Astrocyte (in vitro differentiated cells and primary cell): ENCODE measurements around the gene TJAP1. TPM values are rescaled to one million over a fixed set of nuclear protein-coding genes. Genes with fewer than 3 reads are reported as not detected.

Source experiments
- DNase-seq: peaks from one replicate; pipeline ENCODE4 v3.0.0-alpha.2; 2010; ENCODE audit warnings: low read depth
- FAIRE-seq: peaks from 2 replicates; lab custom pipeline; 2011; peaks lifted over from hg19 to GRCh38; lab: Jason Lieb, UNC
- H2AFZ ChIP-seq: 2 replicates; pipeline ENCODE4 v1.6.0; 2012; ENCODE audit warnings: low read depth, low read length, inconsistent platforms
- H3K27ac ChIP-seq: 2 replicates; pipeline ENCODE4 v1.5.1; 2011; ENCODE audit warnings: low read depth, low read length, inconsistent platforms
- H3K27me3 ChIP-seq: 2 replicates; pipeline ENCODE4 v1.6.0; 2011; ENCODE audit warnings: low read length, inconsistent platforms; ENCODE audit not compliant: insufficient read depth
- H3K36me3 ChIP-seq: 2 replicates; pipeline ENCODE4 v1.5.1; 2011; ENCODE audit warnings: low read length, inconsistent platforms; ENCODE audit not compliant: insufficient read depth
- H3K4me1 ChIP-seq: 2 replicates; pipeline ENCODE4 v1.5.1; 2011; ENCODE audit warnings: low read length, inconsistent platforms; ENCODE audit not compliant: insufficient read depth
- H3K4me2 ChIP-seq: 2 replicates; pipeline ENCODE4 v1.6.0; 2012; ENCODE audit warnings: low read length, inconsistent platforms
- H3K4me3 ChIP-seq: 2 replicates; pipeline ENCODE4 v1.5.1; 2011; ENCODE audit warnings: low read depth, mild to moderate bottlenecking, low read length, inconsistent platforms; ENCODE audit not compliant: insufficient read depth
- H3K79me2 ChIP-seq: 2 replicates; pipeline ENCODE4 v1.6.0; 2012; ENCODE audit warnings: mild to moderate bottlenecking, low read length, inconsistent platforms; ENCODE audit not compliant: insufficient read depth
- H3K9ac ChIP-seq: 2 replicates; pipeline ENCODE4 v1.6.0; 2012; ENCODE audit warnings: mild to moderate bottlenecking, low read length, inconsistent platforms
- H3K9me3 ChIP-seq: 2 replicates; pipeline ENCODE4 v1.5.1; 2012; ENCODE audit warnings: low read depth, mild to moderate bottlenecking, low read length, inconsistent platforms; ENCODE audit not compliant: insufficient read depth
- H4K20me1 ChIP-seq: 2 replicates; pipeline ENCODE4 v1.6.0; 2012; ENCODE audit warnings: low read length, inconsistent platforms; ENCODE audit not compliant: insufficient read depth
- H3K27ac Mint-ChIP-seq: one replicate; pipeline ENCODE4 v1.8.0; 2021; ENCODE audit warnings: mild to moderate bottlenecking, mixed read lengths; ENCODE audit not compliant: unreplicated experiment
- H3K27me3 Mint-ChIP-seq: one replicate; pipeline ENCODE4 v1.8.0; 2021; ENCODE audit warnings: low read depth, mixed read lengths; ENCODE audit not compliant: unreplicated experiment
- H3K36me3 Mint-ChIP-seq: one replicate; pipeline ENCODE4 v1.8.0; 2021; ENCODE audit warnings: low read depth, mixed read lengths; ENCODE audit not compliant: unreplicated experiment
- H3K4me1 Mint-ChIP-seq: one replicate; pipeline ENCODE4 v1.8.0; 2021; ENCODE audit warnings: low read depth, mixed read lengths; ENCODE audit not compliant: unreplicated experiment
- H3K4me3 Mint-ChIP-seq: one replicate; pipeline ENCODE4 v1.8.0; 2021; ENCODE audit warnings: mild to moderate bottlenecking, moderate library complexity, mixed read lengths; ENCODE audit not compliant: unreplicated experiment
- H3K9me3 Mint-ChIP-seq: one replicate; pipeline ENCODE4 v1.8.0; 2021; ENCODE audit warnings: mild to moderate bottlenecking, mixed read lengths; ENCODE audit not compliant: unreplicated experiment
- CTCF ChIP-seq: IDR thresholded peaks from 2 replicates; pipeline ENCODE4 v1.5.1; 2011; ENCODE audit warnings: low read depth, mild to moderate bottlenecking, inconsistent platforms, low read length, moderate library complexity; ENCODE audit not compliant: insufficient read depth
- EZH2 ChIP-seq: IDR thresholded peaks from 2 replicates; pipeline ENCODE4 v1.6.1; 2012; ENCODE audit warnings: mild to moderate bottlenecking, low read length, inconsistent platforms; ENCODE audit not compliant: insufficient read depth
- total RNA-seq: library from RNA; stranded (reverse); gene quantifications from 2 replicates; pipeline ENCODE4 v1.2.1, GENCODE V29; 2021

The TJAP1 gene
- total RNA-seq, 1 donor from 2014 or later: 26.6 TPM

GRCh38 chr6:43516367-43516696 lies 39.0 kb downstream of the TJAP1 start:
- FAIRE-seq: no peak
- H3K27ac Mint-ChIP-seq: no peak overlapping the region

GRCh38 chr6:43516697-43517504 lies 39.5 kb downstream of the TJAP1 start, which contains the start of the genes POLR1C and YIPF3:
TSS of gene POLR1C (plus strand) at chr6:43517089. CDS start at chr6:43517110, 21 bp downstream.
TSS of gene YIPF3 (minus strand) at chr6:43516926. CDS start at chr6:43516807, 119 bp downstream.
- no peaks in the 10 kb centered on the region for H3K9me3 Mint-ChIP-seq
- H3K27ac Mint-ChIP-seq: no peak within 1 kb of the TSS
- Histone ChIP-seq H3K9ac (peak within 1 kb of the TSS; percentile 97), H3K4me1 (peaks cover 17% of the 10 kb centered on the region), H3K79me2 (peaks cover 66% of the 10 kb centered on the region), H3K4me3 (peak within 1 kb of the TSS; percentile 99), H3K9me3 (no peaks in the 10 kb centered on the region), H4K20me1 (peaks cover 72% of the 10 kb centered on the region), H3K27ac (peak within 1 kb of the TSS; percentile 82), H3K4me2 (peak within 1 kb of the TSS; percentile 87), H2AFZ (peak within 1 kb of the TSS; percentile 88), H3K27me3 (no peaks in the 10 kb centered on the region), H3K36me3 (peaks cover 51% of the 10 kb centered on the region)
- H3K4me3 Mint-ChIP-seq: no peak within 1 kb of the TSS
- DNase-seq: peak; percentile 88
- FAIRE-seq: peak; percentile 45
- peaks cover 6% of the 10 kb centered on the region for H3K36me3 Mint-ChIP-seq
- H3K27me3 Mint-ChIP-seq: no peaks in the 10 kb centered on the region
- no peak for TF ChIP-seq EZH2
- TF ChIP-seq CTCF: no peak
- peaks cover 13% of the 10 kb centered on the region for H3K4me1 Mint-ChIP-seq

More at GRCh38 chr6:43516367-43516696, 39.0 kb downstream of the TJAP1 start:
- peak; percentile 13 for DNase-seq
- Mint-ChIP-seq H3K4me1 (peaks cover 13% of the 10 kb centered on the region), H3K27me3 (no peaks in the 10 kb centered on the region), H3K4me3 (no peak overlapping the region), H3K36me3 (peaks cover 9% of the 10 kb centered on the region), H3K9me3 (no peaks in the 10 kb centered on the region)
- no peaks in the 10 kb centered on the region for H3K9me3 ChIP-seq
- peak overlapping the region; percentile 82 for H3K27ac ChIP-seq
- H2AFZ ChIP-seq: peak overlapping the region; percentile 42
- peaks cover 66% of the 10 kb centered on the region for H3K79me2 ChIP-seq
- H3K4me2 ChIP-seq: peak overlapping the region; percentile 87
- peaks cover 47% of the 10 kb centered on the region for H3K36me3 ChIP-seq
- peak overlapping the region; percentile 97 for H3K9ac ChIP-seq
- H4K20me1 ChIP-seq: peaks cover 74% of the 10 kb centered on the region
- peaks cover 17% of the 10 kb centered on the region for H3K4me1 ChIP-seq
- H3K4me3 ChIP-seq: peak overlapping the region; percentile 99
- TF ChIP-seq CTCF (no peak), EZH2 (no peak)
- H3K27me3 ChIP-seq: no peaks in the 10 kb centered on the region
